ENCODE results near the gene ZNF641. TPM values are rescaled to one million over a fixed set of nuclear protein-coding genes. Genes with fewer than 3 reads are reported as not detected.

Gene ZNF641
- total RNA-seq = 10 to 100 TPM; 16.8 to 22.3 TPM
- long read RNA-seq, donor 1, partial matches to known transcripts = 0 of 4 reads
- long read RNA-seq, donor 1, other reads (novel, unspliced or antisense) = 2 of 4 reads
- long read RNA-seq, donor 2, partial matches to known transcripts = 0 of 5 reads
- long read RNA-seq, donor 2, other reads (novel, unspliced or antisense) = 4 of 5 reads

GRCh38 chr12:48350249-48351021 is at the start of gene ZNF641:
TSS of gene ZNF641 (minus strand) at chr12:48350919. CDS start at chr12:48348090, 2,829 bp downstream.
- peak; percentile 94 for DNase-seq (ENCODE audit: low spot score)
- intact Hi-C loops (cut with DNase I) = loop anchor here in 1 of 2 donors (10.0 kb wide), 1 partner anchor 104 kb away; no protein-coding TSS in a partner anchor

GRCh38 chr12:48390026-48390425 is 39.3 kb upstream of the ZNF641 start:
- intact Hi-C loops (cut with DNase I) = no loop called here
- no peak for DNase-seq (ENCODE audit: low spot score)

DNA sequence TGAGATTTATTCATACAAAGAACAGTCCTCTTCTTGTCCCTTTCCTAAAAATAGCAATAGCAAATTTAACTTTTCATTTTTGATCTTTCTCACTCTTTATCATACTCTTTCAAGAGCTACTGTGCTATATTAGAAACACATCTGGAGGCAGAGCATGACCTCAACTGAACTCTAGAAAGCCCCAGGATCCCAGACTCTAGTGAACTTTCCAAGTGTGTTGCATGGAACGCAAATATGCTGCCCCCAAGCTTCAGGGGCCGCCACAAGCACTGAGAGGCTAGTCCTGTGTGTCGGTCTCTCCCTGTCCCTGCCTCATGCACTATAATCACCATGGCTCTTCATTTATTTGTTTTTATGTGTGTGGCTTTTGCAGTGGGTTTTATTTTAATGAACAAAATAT is 38.7 kb upstream of the ZNF641 start:
- DNase-seq (ENCODE audit: low spot score) = no peak
- intact Hi-C loops (cut with DNase I) = no loop called here

DNA sequence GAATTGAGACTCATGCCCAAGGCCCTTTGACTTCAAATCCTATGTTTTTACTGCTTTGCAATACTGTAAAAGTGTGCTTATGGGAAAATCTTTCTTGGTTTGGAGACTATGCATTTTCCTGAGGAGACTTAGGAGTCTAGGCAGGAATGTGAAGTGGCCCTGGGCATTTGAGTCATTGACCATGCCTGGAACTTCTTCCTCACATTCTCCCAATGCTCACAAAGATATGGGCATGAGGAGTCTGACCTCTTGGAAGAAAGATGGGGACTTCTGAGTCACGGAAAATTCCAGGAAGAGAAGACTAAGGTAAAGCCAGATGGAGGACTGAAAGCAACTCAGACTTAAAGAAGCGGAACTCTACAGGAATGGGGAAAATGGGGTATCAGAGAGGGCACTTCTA is 38.2 kb upstream of the ZNF641 start:
- DNase-seq (ENCODE audit: low spot score) = no peak
- intact Hi-C loops (cut with DNase I) = no loop called here

GRCh38 chr12:48388460-48388859 is 37.7 kb upstream of the ZNF641 start:
- no peak for DNase-seq (ENCODE audit: low spot score)
- intact Hi-C loops (cut with DNase I) = no loop called here

DNA sequence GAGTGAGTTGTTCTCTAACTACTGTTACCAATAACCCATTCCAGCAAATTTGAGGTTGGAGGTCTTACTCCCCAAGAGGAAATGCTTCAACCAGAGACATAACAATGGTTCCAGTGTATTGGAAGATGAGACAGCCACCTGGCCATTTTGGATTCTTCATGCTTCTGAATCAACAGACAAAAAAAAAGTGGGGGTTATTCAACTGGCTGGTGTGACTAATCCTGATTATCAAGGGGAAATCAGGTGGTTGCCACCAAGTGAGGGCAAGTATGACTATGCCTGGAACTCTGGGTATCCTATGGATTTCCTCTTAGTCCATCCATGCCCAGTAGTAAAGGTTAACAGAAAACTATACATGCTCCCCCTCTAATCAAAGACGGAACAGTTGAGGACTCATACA is 29.9 kb upstream of the ZNF641 start:
- intact Hi-C loops (cut with DNase I) = loop anchor here in 1 of 2 donors (5.0 kb wide), 1 partner anchor 998 kb away; no protein-coding TSS in a partner anchor
- DNase-seq (ENCODE audit: low spot score) = no peak

GRCh38 chr12:48379794-48380193 is 29.1 kb upstream of the ZNF641 start:
- intact Hi-C loops (cut with DNase I) = loop anchor here in 1 of 2 donors (5.0 kb wide), 1 partner anchor 997 kb away; no protein-coding TSS in a partner anchor
- no peak for DNase-seq (ENCODE audit: low spot score)

GRCh38 chr12:48377646-48378045 is 26.9 kb upstream of the ZNF641 start:
- intact Hi-C loops (cut with DNase I) = no loop called here
- DNase-seq (ENCODE audit: low spot score) = no peak

- intact Hi-C loops (cut with DNase I) = no loop called here
- DNase-seq (ENCODE audit: low spot score) = no peak
These were observed 23.4 kb upstream of the ZNF641 start for GRCh38 chr12:48374164-48374563.

DNA sequence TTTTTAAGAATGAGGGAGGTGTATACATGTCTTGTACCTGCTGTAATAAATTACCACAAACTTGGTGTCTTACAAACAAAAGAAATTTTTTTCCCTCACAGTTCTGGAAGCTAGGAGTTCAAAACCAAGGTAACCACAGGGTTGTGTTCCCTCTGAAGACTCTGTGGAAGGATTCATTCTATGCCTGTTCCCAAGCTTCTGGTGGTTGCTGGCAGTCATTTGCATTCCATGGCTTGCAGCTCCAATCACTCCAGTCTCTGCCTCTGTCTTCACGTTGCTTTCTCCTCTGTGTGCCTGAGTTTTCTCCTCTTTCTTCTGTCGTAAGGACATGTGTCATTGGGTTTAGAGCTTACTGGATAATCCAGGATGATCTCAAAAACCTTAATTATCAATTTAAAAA is 15.4 kb upstream of the ZNF641 start:
- DNase-seq (ENCODE audit: low spot score) = no peak
- intact Hi-C loops (cut with DNase I) = no loop called here

DNA sequence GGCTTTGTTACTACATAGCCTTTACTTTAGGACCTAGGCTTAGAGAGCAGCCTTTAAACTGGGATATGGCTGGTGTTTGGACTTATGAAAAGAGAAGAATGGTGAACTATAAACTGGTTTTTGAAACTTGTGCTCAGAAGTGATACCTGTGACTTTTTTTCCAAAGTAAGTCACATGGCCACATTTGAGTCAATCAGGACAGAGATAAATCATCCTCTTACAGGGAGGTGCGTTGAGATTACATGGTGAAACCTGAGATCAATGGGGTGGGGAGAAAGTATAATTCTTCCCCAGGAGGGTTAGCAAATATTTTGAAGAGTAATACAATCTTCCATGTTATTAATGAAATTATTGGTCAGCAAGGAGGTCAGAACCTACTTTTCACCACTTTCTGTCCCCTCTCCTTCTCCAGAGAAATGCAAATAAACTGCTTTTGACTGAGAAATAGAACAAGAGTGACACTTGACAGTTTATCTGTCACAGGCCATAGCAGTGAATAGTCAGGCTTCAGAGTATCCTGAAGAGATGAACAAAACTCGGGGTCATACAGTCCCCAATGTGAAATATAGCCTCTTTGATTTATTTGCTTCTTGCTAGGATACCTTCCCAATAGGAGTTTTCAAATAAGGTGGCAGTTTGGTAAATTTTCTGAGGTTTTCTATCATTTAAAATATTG is 11.1 kb upstream of the ZNF641 start:
- DNase-seq (ENCODE audit: low spot score) = no peak
- intact Hi-C loops (cut with DNase I) = no loop called here

DNA sequence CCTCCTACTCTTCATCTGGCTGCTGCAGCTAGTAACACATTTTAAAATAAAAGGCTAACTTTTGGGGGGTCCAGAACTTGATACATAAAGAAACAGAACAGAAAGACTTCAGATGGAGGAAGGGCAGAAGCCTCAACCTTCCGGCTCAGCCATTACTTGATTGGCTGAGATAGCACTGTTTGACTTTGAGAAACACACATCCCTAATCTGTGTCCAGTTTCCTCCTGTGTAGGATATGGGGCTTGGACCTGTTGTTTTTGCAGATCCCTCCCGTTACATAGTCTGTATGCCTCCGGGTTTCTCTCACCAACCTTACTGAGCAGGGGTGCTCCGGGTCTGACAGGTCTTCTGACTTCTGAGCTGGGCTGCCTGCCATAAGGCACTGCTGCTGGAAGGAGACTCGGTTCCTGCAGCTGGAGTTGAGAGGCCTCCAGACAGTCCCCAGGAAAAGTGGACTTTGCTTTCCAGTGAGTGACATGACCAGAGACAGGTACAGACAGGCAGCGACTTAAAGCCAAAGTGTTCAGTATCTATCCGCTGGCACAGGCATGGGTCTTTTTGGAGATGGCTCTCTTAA is 8.3 kb upstream of the ZNF641 start:
- no peak for DNase-seq (ENCODE audit: low spot score)
- intact Hi-C loops (cut with DNase I) = loop anchor here in 1 of 2 donors (10.0 kb wide), 1 partner anchor 96 kb away; no protein-coding TSS in a partner anchor

DNA sequence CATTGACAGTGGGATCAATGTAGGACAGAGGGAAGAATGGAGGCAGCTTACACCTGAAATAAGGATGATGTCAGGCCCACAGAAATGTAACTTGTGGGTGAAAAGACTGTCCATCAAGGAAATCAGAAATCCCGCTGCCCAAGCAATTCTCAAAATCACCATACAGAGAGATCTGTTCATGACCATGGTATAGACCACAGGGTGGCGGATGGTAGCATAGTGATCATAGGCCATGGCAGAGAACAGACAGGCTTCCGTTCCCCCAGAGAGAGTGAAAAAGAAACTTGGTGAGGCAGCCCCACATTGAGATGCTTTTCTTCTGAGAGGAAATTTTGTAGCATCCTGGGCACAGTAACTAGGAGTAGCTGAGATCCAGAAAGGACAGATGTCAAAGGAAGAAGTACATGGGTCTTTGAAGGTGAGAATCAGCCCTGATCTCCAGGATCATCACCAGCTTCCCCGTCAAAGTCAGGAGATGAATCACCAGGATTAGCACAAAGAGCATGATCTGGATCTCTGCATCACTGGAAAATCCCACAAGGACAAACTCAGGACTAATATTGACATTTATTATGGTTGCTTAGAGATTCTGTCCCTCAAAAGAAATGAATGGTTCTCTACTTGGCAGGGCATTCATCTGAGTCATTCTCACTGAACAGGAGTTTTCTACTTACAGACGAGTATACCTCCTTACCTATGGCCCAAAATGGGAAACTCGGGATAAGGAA is 5.5 kb upstream of the ZNF641 start:
- intact Hi-C loops (cut with DNase I) = loop anchor here in 1 of 2 donors (10.0 kb wide), 1 partner anchor 99 kb away; no protein-coding TSS in a partner anchor
- no peak for DNase-seq (ENCODE audit: low spot score)

- intact Hi-C loops (cut with DNase I) = loop anchor here in 1 of 2 donors (10.0 kb wide), 1 partner anchor 103 kb away; no protein-coding TSS in a partner anchor
- DNase-seq (ENCODE audit: low spot score) = no peak
These were observed 1.5 kb upstream of the ZNF641 start for GRCh38 chr12:48352157-48352760.

GRCh38 chr12:48351022-48351708 is 446 bp upstream of the ZNF641 start:
- intact Hi-C loops (cut with DNase I) = loop anchor here in 1 of 2 donors (10.0 kb wide), 1 partner anchor 104 kb away; no protein-coding TSS in a partner anchor

DNA sequence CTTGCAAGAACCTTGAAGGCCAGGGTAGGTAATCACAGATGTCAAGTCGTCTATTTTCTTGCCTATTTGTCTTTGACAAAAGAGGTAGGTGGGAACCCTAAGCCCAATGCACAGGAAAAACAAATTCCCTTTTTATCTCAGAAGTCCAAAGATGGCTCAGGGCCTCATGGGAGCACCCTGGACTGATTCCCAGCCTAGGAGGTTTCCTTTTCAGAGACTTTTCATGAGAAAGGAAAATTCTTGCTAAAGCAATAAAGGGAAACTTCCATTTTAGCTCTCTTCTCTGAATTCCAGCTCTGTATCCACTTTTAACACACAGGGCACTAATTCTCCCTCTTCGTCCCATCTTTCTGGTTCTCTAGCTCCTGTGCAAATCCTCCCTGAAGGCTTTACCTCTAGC is 1.2 kb downstream of the ZNF641 start:
- intact Hi-C loops (cut with DNase I) = no loop called here
- no peak for DNase-seq (ENCODE audit: low spot score)

More at GRCh38 chr12:48351022-48351708, 446 bp upstream of the ZNF641 start:
- DNase-seq (ENCODE audit: low spot score) = peak; percentile 93

DNA sequence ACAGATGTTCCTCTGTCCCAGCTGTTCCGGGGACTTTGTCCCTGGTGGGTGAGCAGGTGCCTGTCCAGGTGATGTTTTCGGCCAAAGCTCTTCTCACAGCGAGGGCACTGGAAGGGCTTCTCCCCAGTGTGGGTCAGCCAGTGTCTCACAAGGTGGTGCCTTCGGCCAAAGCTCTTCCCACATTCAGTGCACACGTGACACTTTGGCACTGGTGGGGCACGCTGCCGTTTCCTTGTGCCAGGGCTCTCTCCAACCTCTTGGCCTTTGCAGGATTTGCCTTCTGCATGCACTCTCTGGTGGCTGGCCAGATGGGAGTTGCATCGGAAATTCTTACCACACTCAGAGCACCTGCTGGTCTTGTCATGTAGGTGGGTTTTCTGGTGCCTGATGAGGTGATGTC is 7.7 kb downstream of the ZNF641 start:
- DNase-seq (ENCODE audit: low spot score) = no peak
- intact Hi-C loops (cut with DNase I) = no loop called here

GRCh38 chr12:48340943-48341342 is 9.8 kb downstream of the ZNF641 start:
- no peak for DNase-seq (ENCODE audit: low spot score)
- intact Hi-C loops (cut with DNase I) = no loop called here
